GM12801 (cell line): ENCODE data around the gene PBX4.

ENCODE experiments used
- CTCF ChIP-seq: IDR thresholded peaks from one replicate; pipeline ENCODE4 v1.5.1; 2011; ENCODE audit warnings: control low read depth; ENCODE audit not compliant: insufficient read length; ENCODE audit errors: extremely low read depth

Gene PBX4

DNA sequence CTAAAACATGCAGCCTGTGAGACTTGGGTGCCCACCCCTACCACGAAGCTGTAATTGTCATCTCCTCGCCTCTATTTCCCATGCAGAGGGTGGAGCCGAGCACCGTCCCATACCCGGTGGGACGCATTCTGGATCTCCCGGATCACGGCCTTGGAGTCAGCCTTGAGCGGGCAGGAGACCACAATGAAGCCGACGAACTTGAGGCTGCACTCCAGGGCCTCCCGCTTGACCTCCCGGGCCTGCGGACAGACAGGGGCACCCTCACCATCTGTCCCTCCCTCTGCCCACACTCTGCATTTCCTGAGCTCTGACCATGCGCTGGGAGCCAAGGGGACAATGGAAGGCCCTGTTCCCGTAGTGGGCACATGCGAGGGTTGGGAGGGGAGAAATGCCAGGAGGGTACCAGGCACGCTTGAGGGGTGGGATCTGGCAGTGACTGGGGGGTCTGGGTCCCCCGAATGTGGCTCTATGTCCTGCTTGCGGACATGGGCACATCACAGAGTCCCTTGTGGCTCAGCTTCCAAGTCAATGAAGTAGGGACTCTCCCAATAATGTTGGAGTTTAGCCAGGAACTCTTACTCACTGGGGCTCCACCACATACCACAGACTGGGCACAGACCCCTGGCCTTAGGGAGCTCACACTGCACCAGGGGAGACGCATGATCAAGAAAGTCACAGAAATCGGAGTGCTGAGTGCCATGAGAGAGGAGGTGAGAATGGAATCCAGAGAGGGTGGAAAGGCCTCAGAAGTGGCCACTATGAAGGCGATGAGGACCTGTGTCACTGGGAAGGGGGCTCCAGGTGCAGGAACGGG lies 34.2 kb upstream of the PBX4 start:
- TF ChIP-seq CTCF: no peak

- TF ChIP-seq CTCF: no peak
Observed at GRCh38 chr19:19651076-19651475, 32.6 kb upstream of the PBX4 start.

DNA sequence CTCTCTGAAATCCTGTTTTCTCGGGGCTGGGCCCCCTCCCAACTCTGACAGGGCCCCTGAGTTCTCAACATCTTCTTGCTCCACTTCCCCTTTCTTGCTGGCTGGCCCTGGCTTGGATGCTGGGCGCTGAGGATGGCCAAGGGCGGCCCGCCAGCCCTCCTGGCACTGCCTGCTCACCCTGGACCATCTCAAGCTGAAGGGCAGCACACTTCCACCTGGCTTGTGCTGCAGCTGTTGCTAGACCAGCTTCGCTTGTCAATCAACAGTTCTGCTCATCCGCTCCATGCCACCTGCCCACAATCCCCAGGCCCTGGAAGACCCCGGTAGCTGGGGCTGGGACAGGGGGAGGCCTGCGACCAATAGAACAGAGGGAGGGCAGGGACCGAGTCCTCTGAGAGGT lies 31.8 kb upstream of the PBX4 start:
- TF ChIP-seq CTCF: no peak

GRCh38 chr19:19649580-19649995 lies 31.1 kb upstream of the PBX4 start:
- TF ChIP-seq CTCF: no peak

- no peak for TF ChIP-seq CTCF
Observed at GRCh38 chr19:19649155-19649554, 30.7 kb upstream of the PBX4 start.

- TF ChIP-seq CTCF: no peak
Observed at GRCh38 chr19:19647037-19647835, 28.7 kb upstream of the PBX4 start.

DNA sequence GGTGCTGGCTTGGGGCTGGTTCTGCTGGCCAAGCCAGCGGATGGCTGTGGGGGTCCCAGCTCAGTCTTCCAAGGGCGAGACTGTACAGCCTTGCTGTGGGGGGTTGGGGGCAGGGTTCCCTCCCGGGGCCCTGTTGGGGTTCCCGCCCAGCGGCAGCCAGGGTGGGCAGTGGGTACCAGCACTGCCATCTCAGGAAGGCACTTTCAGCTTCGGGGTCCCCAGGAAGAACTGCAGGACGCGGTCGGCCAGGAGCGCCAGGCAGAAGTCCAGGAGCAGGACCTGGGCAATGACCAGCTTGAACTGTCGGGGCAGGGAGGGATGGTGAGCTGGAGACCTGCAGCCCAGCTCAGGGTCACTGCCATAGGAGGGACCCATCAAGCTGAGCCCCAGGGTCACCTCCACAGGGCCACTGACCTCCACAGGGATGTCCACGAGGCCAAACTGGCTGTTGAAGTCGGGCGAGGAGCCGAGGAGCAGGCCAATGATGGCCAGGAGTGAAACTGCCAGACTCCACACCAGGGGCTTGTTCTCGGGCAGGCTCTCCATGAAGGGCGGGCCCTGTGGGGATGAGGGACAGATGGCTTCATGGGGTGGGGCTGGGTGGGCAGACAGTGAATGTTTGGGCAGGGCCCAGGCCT lies 26.9 kb upstream of the PBX4 start:
- TF ChIP-seq CTCF: no peak
